Medulla oblongata (tissue), 1 donor: ENCODE measurements around the gene ZNF485.
"Not testable (repeated sequence)": the region's sequence is repeated elsewhere in the genome, so short reads cannot be mapped to it uniquely, and the experiment has no call there.

Experiments used
- DNase-seq: peaks from one replicate; pipeline ENCODE4 v3.0.0-alpha.2; 2015; ENCODE audit errors: extremely low spot score

ZNF485 gene

GRCh38 chr10:43606323-43607198 lies at the start of gene ZNF485:
Gene ZNF485, plus strand, starts transcription at chr10:43606438. Its CDS starts 613 bp downstream, at chr10:43607051.
- peak; percentile 65 for DNase-seq

GRCh38 chr10:43557214-43557613 lies 49.0 kb upstream of the ZNF485 start:
- DNase-seq = no peak

GRCh38 chr10:43569681-43570080 lies 36.6 kb upstream of the ZNF485 start:
- DNase-seq = no peak

GRCh38 chr10:43570971-43571370 lies 35.3 kb upstream of the ZNF485 start:
- DNase-seq = no peak

DNA sequence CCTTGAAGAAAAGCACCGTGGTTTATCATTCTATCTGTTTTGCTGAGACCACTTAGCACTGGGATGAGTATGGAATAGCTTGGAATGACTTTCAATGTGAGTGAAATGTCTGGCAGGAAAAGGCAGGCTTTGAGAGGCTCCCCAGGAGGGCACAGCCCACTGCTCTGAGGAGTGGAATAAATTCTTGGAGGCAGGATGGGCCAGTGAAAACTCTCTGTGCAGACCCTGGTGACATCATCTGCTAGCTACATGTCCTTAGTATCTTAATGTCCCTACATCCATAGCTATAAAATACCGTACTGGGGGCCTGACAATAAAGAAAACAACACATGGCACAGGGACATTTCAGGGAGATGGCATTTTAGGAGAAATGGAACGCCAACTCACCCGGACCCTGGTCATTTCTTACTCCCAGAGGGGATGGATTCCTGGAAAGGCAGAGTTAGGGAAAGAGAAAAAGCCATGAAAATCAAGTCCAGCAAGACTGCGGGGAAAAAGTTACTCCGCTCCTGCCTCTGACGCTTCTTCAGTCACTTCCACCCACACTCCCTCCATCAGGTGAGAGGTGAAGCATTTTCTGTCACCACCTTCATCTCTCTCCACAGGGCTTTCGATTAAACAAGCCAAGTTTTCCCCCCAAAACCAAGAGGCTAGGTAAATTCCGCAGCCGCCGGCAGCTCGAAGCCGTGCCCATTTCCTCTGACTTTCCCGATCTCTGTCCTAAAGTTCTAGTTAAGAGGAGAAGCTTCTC lies 32.8 kb upstream of the ZNF485 start:
- no peak for DNase-seq

DNA sequence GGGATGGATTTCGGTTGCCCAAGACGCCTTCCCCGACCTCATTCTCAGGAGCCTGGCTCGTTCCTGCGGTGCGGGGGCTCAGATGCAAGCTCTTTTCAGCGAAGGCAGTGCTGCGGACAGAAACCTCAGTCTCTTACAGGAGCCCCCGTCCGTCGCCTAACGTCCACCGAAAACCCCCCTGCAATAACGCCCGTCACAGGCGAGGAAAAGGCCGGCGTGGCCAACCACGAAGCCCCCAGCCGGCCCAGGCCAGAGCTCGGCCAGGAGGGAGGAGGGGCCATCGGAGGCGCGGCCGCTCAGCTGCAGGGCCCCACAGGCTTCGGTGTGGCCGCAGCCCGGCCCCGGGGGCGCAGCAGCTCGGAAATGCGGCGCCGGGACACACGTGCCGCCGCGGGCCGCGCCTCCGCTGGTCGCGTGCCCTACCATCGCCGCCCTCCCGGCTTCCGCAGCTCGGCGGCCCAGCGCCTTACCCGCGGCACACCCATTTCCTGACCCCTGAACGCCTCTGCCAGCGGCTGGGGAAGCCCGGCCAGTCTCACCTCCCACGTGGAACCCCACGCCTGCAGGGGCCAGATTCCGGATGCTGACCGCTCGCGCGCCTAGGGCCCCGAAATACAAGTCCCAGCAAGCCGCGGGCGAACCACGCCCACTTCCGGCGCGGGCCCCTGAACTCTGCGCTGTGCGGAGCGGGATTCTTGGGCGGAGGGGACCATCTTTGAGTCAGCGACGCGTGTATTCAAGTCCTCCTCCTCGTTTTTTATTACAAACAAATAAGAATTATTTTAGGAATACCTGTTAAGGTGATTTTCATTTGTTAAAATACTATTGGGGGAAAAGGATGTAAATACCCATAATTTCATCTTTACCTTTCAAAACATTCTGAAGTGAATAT lies 32.0 kb upstream of the ZNF485 start, which contains the start of gene ZNF239:
Gene ZNF239, minus strand, starts transcription at position 616 of the 892 bp plus-strand sequence. CDS start 16,537 bp downstream, outside the sequence.
- peak; percentile 88 for DNase-seq

DNA sequence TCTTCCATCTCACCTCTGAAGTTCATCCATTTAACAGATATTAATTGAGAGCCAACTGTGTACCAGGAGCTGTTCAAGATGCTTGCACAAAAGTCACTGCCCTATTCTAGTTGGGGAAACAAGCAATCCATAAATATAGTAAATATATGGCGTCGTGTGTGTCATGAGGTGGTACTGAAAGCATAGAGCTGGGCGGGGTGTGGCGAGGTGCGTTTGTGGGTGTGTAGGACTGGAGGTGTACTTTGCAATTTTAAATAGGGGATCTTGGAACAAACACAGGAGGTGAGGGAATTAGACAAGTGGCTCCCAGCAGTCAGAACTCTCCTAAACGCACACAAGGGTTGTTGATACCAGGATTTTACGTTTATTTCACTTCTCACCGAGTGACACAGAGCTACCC lies 31.3 kb upstream of the ZNF485 start:
- no peak for DNase-seq

- DNase-seq = no peak
These were observed 30.2 kb upstream of the ZNF485 start for GRCh38 chr10:43576062-43576461.

DNA sequence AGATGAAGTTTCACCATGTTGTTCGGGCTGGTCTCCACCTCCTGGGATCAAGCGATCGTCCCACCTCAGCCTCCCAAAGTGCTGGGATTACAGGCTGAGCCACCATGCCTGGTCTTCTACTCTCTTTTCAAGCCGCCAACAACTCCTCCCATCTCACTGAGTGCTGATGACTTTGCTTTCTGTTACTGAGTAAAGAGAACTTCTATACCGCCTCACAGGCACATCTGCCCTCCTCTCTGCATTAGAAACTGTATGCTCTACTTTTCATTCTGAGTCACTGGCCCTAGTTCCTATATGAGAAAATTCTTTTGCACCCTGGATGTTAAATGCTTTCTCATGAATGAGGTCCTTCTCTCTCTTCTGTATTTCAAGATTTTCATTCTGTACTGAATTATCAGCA lies 29.7 kb upstream of the ZNF485 start:
- no peak for DNase-seq

GRCh38 chr10:43584051-43584450 lies 22.2 kb upstream of the ZNF485 start:
- no peak for DNase-seq

GRCh38 chr10:43585046-43585445 lies 21.2 kb upstream of the ZNF485 start:
- no peak for DNase-seq

GRCh38 chr10:43585981-43586729 lies 20.1 kb upstream of the ZNF485 start:
- no peak for DNase-seq

GRCh38 chr10:43586730-43587115 lies 19.5 kb upstream of the ZNF485 start:
- DNase-seq = not testable (repeated sequence)

- no peak for DNase-seq
These were observed 14.8 kb upstream of the ZNF485 start for GRCh38 chr10:43591303-43591904.

- peak; percentile 14 for DNase-seq
These were observed 11.2 kb upstream of the ZNF485 start for GRCh38 chr10:43594944-43595589.

DNA sequence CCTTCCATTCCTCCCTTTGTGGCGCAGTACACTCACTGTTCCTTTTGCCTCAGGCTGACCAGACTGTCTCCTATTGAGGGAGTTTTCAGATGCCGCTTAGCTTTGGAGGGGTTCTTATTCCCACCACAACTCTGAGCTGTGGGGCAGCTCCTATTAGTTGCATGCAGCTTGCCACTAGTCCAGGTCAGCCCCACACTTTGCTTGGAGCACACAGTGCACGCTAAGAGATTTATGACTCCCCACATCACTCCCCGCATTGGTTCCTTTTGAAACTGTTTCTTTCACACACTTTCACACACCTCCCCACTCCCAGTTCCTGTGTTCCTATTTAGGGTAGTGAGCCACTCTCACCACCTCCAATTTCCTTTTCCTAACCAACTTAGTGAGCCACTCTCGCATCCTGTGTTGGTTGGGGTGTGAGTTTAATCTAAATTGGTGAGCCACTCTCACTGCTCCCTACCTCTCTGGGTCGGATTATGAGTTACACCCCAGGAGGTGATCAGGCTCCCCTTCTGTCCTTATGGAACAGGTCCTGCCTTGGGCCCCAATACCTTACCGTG lies 10.4 kb upstream of the ZNF485 start:
- DNase-seq = no peak

- no peak for DNase-seq
These were observed 9.7 kb upstream of the ZNF485 start for GRCh38 chr10:43596546-43596945.

DNA sequence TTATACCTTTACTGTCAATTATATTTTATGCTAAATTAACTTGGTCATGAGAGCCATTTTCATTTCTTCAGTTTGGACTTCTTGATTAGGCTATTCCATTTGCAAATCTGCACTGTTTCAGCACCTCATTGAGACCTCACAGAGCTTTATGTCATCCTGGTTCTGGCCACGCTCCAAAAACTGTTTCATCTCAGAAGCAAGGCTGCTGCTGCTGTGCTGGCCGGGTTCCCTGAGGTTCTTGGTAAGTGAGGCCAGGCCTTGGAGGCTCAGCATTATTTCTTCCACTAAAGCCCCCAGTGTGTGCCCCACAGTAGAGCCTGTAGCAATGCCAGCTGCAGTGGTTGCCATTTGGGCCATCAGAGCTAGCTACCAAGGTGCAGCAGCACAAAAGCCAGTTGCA lies 7.8 kb upstream of the ZNF485 start:
- no peak for DNase-seq

GRCh38 chr10:43599333-43599732 lies 6.9 kb upstream of the ZNF485 start:
- DNase-seq = no peak

DNA sequence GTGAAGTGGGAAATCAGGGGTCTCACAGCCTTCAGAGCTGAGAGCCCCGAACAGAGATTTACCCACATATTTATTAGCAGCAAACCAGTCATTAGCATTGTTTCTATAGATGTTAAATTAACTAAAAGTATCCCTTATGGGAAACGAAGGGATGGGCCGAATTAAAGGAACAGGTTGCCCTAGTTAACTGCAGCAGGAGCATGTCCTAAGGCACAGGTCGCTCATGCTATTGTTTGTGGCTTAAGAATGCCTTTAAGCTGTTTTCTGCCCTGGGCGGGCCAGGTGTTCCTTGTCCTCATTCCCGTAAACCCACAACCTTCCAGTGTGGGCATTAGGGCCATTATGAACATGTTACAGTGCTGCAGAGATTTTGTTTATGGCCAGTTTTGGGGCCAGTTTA lies 4.7 kb upstream of the ZNF485 start:
- DNase-seq = not testable (repeated sequence)
